HG03378 (cell line): Measurements from ENCODE around the gene OGFRL1.

Source experiments
- ATAC-seq: cut with Tn5 transposase; IDR thresholded peaks from one replicate; pipeline ENCODE4 v1.9.1; 2021; ENCODE audit warnings: mild to moderate bottlenecking, moderate library complexity; ENCODE audit not compliant: unreplicated experiment

Gene OGFRL1

GRCh38 chr6:71284785-71285184 is 3.8 kb upstream of the OGFRL1 start:
- no peak for ATAC-seq

DNA sequence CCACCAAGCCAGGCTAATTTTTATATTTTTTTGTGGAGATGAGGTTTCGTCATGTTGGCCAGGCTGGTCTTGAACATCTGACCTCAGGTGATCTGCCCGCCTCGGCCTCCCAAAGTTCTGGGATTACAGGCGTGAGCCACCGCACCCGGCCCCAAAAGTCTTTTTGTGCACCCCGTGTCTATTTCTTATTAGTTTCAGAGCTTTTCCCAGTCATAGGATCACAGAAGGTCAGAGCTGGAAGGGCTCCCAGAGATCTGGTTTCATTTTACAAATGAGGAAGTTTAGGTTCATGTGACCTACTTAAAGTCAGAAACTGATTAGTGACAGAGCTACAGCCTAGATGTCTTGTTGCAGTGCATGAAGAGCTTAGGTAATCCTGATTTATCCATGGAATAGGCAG is 1.6 kb upstream of the OGFRL1 start:
- ATAC-seq = no peak

- no peak for ATAC-seq
These were observed 734 bp upstream of the OGFRL1 start for GRCh38 chr6:71287926-71288227.

- peak; percentile 37 for ATAC-seq
These were observed 609 bp downstream of the OGFRL1 start for GRCh38 chr6:71289039-71289801.

DNA sequence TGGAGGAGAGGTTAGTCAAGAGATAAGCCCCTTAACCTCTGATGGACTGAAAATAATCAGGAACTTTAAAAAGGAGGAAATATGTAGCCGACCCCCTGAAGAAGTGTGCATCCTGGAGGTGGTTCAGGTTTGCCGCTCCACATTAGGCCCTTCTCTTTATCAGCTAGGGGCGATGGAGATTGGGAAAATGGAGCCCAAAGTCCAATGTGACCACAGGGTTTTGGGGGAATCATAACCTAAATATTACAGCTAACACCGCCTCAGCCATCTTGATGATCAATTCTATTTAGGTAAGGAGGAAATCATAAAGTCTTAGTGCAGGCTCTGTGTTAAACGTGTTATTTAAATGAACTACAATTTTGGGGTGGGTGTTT is 1.2 kb downstream of the OGFRL1 start:
- ATAC-seq = no peak

DNA sequence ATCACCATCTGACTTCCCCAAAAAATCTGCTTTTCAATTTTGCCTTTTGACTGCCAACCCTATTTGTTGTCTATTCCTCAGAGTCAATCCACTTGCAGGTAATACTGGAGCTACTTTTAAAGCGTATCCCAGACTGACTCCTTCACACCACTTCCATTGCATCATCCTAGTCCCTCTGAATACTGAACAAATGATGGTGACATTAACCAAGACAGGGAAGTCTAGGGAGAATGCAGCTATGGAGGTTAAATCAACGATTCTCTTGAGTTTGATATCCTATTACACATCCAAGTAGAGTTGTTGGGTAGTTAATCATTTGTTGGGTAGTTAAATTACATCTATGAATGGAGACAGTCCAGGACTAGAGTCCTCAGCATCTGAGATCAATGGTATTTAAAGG is 2.0 kb downstream of the OGFRL1 start:
- no peak for ATAC-seq

- no peak for ATAC-seq
These were observed 3.4 kb downstream of the OGFRL1 start for GRCh38 chr6:71292001-71292400.

DNA sequence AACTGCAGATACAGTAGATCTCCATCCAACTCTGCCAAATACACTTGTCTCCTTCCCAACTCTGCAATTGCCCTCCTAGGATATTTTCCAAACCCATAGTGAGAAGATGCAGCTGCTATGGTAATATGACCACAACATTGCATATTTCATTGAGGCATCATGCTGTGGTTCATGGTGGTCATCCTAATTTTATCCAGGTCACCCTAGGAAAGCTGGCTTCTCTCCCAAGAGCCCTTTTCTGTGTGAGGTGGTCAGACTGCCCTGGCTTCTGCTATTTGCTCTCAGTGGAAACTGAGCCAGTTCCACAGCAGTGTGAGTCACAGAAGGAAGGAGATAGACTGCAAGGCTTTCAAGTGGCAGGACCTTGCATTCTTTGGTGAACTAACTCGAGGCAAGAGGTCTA is 5.5 kb downstream of the OGFRL1 start:
- no peak for ATAC-seq

DNA sequence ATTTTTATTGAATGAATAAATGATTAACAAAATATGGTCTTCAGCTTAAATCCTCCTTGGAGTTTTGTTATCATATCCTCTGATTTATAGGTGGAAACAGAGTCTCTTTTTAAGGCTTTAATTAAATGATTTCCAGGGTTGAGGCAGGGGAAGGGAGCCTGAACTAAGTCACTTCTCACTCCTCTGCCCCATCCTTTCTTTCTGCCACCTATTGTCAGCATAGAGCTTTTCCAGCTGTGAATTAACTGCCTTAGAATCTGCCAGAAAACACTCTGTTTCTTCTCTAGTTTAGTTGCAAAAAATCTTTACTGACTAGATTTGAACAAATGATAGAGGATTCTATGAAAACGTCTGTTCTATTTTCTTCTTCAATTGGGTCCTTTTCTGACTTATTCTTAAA is 9.8 kb downstream of the OGFRL1 start:
- ATAC-seq = no peak

DNA sequence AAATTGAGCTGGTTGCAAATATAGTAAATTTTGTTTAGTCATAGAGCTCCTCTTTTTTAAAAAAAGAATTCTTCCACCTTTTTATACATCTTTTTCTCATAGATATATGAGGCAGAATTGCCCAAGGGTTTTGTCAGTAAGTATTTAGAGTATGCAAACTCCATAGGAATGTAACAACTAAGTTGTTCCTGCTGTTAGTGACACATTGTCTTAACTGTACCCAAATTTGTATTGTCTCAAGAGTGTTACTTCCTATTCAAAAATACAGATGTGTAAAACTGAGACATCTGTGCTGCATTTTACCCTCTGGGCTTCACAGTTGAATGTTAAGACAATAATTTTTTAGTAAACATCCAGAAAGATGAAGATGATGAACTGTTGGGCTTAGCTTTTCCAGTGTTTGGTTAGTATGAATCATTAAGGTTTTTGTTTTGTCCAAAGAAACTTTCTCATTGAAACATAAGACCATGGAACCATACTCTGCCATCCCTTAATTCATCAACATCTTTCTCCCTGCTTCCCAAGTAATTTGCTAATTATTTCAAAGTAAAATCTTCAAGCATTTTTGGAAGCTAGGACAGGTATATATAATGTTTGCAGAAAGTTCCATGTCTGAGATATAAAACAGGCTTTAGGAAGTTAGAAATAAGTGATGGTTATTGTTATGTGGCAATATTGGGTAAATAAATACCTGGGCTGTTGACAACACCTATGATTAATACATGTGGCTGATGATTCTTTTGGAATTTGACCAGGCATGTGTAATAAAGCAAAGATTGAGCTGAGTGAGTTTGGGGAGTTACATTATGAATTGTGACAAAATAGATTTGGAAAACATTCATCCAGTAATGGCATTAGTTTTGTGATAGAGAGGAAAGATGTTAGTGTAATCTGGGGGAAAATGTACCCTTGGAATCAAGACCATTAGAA is 11.2 kb downstream of the OGFRL1 start:
- ATAC-seq = no peak

- ATAC-seq = no peak
These were observed 12.1 kb downstream of the OGFRL1 start for GRCh38 chr6:71300561-71301168.

DNA sequence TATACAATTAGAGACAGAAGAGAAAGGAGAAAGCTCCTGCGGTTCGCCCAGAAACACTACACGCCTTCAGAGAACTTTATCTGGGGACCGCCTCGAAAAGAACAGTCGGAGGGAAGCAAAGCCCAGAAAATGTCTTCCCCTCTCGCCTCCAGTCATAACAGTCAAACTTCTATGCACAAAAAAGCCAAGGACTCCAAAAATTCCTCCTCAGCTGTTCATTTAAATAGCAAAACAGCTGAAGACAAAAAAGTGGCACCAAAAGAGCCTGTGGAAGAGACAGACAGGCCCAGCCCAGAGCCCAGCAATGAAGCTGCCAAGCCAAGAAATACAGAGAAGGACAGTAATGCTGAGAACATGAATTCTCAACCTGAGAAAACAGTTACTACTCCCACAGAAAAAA is 12.9 kb downstream of the OGFRL1 start:
- ATAC-seq = no peak

- no peak for ATAC-seq
These were observed 21.0 kb downstream of the OGFRL1 start for GRCh38 chr6:71309656-71310055.

- no peak for ATAC-seq
These were observed 21.6 kb downstream of the OGFRL1 start for GRCh38 chr6:71310261-71310660.

- ATAC-seq = no peak
These were observed 23.5 kb downstream of the OGFRL1 start for GRCh38 chr6:71312089-71312488.

DNA sequence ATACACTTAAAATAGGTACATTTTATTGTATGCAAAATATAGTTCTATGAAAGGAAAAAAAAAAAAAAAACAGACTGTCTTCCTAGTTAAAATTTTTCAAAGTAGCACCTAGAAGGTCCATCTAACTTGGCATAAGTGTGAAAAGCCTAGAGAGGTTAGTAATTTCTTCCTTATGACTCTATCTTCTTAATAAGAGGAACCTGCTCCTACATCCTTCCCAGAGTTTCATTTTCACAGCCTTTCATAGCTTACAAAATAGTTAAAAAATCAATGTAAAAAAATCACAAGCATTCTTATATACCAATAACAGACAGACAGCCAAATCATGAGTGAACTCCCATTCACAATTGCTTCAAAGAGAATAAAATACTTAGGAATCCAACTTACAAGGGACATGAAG is 28.8 kb downstream of the OGFRL1 start:
- ATAC-seq = no peak

- no peak for ATAC-seq
These were observed 31.4 kb downstream of the OGFRL1 start for GRCh38 chr6:71320041-71320440.

GRCh38 chr6:71321314-71321713 is 32.7 kb downstream of the OGFRL1 start:
- no peak for ATAC-seq

GRCh38 chr6:71324194-71324785 is 35.7 kb downstream of the OGFRL1 start:
- ATAC-seq = no peak

- ATAC-seq = no peak
These were observed 38.0 kb downstream of the OGFRL1 start for GRCh38 chr6:71326611-71327010.

DNA sequence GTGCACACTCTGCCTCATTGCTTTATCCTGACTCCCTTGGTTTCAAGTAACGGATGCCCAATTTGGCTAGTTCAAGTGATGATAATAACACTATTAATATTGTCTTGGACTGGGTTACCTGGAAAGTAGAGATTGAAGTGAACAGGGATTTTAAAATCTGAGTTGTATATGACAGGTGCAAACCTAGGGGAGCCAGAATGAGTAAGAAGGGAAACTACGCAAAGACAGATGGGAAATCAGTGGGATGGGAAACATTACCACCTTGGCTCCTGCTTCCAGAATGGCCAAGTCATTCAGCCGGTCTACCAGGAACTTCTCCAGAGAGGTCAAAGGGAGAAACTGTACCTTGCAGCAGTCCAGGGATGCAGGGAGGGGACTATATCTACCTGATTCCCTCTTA is 41.9 kb downstream of the OGFRL1 start:
- ATAC-seq = no peak

DNA sequence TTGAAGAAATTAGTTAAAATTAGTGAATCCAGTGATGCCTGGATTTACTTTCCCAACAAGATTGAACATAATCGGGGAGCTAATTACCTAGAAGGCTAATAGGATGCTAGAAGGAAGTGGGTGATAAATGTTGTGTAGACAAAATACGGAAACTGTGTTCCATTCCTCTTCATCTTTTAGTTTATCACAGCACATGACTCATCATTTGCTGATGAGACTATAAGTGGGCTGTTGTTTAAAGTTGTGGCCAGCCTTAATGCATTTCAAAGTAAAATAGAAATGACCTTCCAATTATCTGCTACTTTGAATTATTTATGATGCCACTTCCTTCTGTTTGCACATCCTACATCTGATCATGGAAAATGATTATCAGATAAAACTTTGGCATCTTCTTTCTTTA is 43.4 kb downstream of the OGFRL1 start:
- no peak for ATAC-seq
